KOPT-K1 (cell line): Measurements from ENCODE around the gene USH1C.

Experiments used
- H3K27ac ChIP-seq: fragments of 200-600 bp; sonication (generic); 2 replicates; pipeline ENCODE4 v1.5.1; 2016; ENCODE audit warnings: antibody characterized with exemption, mild to moderate bottlenecking, low read depth, low read length; ENCODE audit not compliant: poor library complexity, severe bottlenecking
- H3K36me3 ChIP-seq: fragments of 200-600 bp; sonication (generic); 2 replicates; pipeline ENCODE4 v1.5.1; 2017; ENCODE audit warnings: antibody characterized with exemption, mild to moderate bottlenecking, low read length, moderate library complexity; ENCODE audit not compliant: insufficient read depth
- H3K9me3 ChIP-seq: fragments of 200-600 bp; sonication (generic); 2 replicates; pipeline ENCODE4 v1.5.1; 2017; ENCODE audit warnings: antibody characterized with exemption, low read length, mild to moderate bottlenecking; ENCODE audit not compliant: insufficient read depth, poor library complexity, severe bottlenecking

Gene USH1C

GRCh38 chr11:17544181-17544622, at the start of gene USH1C:
TSS of gene USH1C (minus strand) at chr11:17544416. CDS start at chr11:17544307, 109 bp downstream.
- H3K27ac ChIP-seq, result no peak within 1 kb of the TSS
- no peaks in the 10 kb centered on the region for H3K9me3 ChIP-seq
- no peaks in the 10 kb centered on the region for H3K36me3 ChIP-seq

- no peaks in the 10 kb centered on the region for H3K36me3 ChIP-seq
- H3K27ac ChIP-seq, result no peak overlapping the region
- no peaks in the 10 kb centered on the region for H3K9me3 ChIP-seq
These were observed 49.4 kb upstream of the USH1C start for GRCh38 chr11:17593466-17594245.

GRCh38 chr11:17591293-17591692, 47.1 kb upstream of the USH1C start:
- H3K36me3 ChIP-seq, result no peaks in the 10 kb centered on the region
- H3K9me3 ChIP-seq, result no peaks in the 10 kb centered on the region
- no peak overlapping the region for H3K27ac ChIP-seq

- H3K9me3 ChIP-seq, result no peaks in the 10 kb centered on the region
- no peak overlapping the region for H3K27ac ChIP-seq
- H3K36me3 ChIP-seq, result no peaks in the 10 kb centered on the region
These were observed 46.2 kb upstream of the USH1C start for GRCh38 chr11:17590463-17590862.

- no peaks in the 10 kb centered on the region for H3K36me3 ChIP-seq
These were observed 44.5 kb upstream of the USH1C start for GRCh38 chr11:17588721-17589120.

GRCh38 chr11:17588166-17588565, 44.0 kb upstream of the USH1C start:
- Histone ChIP-seq H3K27ac (no peak overlapping the region), H3K36me3 (no peaks in the 10 kb centered on the region), H3K9me3 (no peaks in the 10 kb centered on the region)

More at GRCh38 chr11:17588721-17589120, 44.5 kb upstream of the USH1C start:
- H3K27ac ChIP-seq, result no peak overlapping the region
- H3K9me3 ChIP-seq, result no peaks in the 10 kb centered on the region

GRCh38 chr11:17585911-17586695, 41.9 kb upstream of the USH1C start:
- Histone ChIP-seq H3K9me3 (peaks cover 8% of the 10 kb centered on the region), H3K36me3 (no peaks in the 10 kb centered on the region)

GRCh38 chr11:17581732-17582053, 37.5 kb upstream of the USH1C start:
- H3K27ac ChIP-seq, result no peak overlapping the region
- H3K9me3 ChIP-seq, result peaks cover 8% of the 10 kb centered on the region
- H3K36me3 ChIP-seq, result no peaks in the 10 kb centered on the region

More at GRCh38 chr11:17585911-17586695, 41.9 kb upstream of the USH1C start:
- H3K27ac ChIP-seq, result no peak overlapping the region

GRCh38 chr11:17581036-17581731, 37.0 kb upstream of the USH1C start:
- peaks cover 8% of the 10 kb centered on the region for H3K9me3 ChIP-seq

GRCh38 chr11:17580271-17580670, 36.1 kb upstream of the USH1C start:
- H3K9me3 ChIP-seq, result peaks cover 8% of the 10 kb centered on the region
- no peaks in the 10 kb centered on the region for H3K36me3 ChIP-seq
- no peak overlapping the region for H3K27ac ChIP-seq

More at GRCh38 chr11:17581036-17581731, 37.0 kb upstream of the USH1C start:
- H3K36me3 ChIP-seq, result no peaks in the 10 kb centered on the region
- H3K27ac ChIP-seq, result no peak overlapping the region

- no peak overlapping the region for H3K27ac ChIP-seq
- no peaks in the 10 kb centered on the region for H3K36me3 ChIP-seq
- peaks cover 8% of the 10 kb centered on the region for H3K9me3 ChIP-seq
These were observed 35.2 kb upstream of the USH1C start for GRCh38 chr11:17579451-17579850.

GRCh38 chr11:17578958-17579357, 34.7 kb upstream of the USH1C start:
- no peaks in the 10 kb centered on the region for H3K36me3 ChIP-seq
- no peak overlapping the region for H3K27ac ChIP-seq
- H3K9me3 ChIP-seq, result peaks cover 8% of the 10 kb centered on the region

GRCh38 chr11:17578296-17578695, 34.1 kb upstream of the USH1C start:
- H3K36me3 ChIP-seq, result no peaks in the 10 kb centered on the region
- H3K9me3 ChIP-seq, result peaks cover 8% of the 10 kb centered on the region
- H3K27ac ChIP-seq, result no peak overlapping the region

GRCh38 chr11:17575431-17576425, 31.5 kb upstream of the USH1C start:
- no peaks in the 10 kb centered on the region for H3K9me3 ChIP-seq

More at GRCh38 chr11:17575431-17576425, 31.5 kb upstream of the USH1C start:
- H3K27ac ChIP-seq, result no peak overlapping the region
- H3K36me3 ChIP-seq, result no peaks in the 10 kb centered on the region
